Measurements from ENCODE around the gene SLC22A7.

DNA sequence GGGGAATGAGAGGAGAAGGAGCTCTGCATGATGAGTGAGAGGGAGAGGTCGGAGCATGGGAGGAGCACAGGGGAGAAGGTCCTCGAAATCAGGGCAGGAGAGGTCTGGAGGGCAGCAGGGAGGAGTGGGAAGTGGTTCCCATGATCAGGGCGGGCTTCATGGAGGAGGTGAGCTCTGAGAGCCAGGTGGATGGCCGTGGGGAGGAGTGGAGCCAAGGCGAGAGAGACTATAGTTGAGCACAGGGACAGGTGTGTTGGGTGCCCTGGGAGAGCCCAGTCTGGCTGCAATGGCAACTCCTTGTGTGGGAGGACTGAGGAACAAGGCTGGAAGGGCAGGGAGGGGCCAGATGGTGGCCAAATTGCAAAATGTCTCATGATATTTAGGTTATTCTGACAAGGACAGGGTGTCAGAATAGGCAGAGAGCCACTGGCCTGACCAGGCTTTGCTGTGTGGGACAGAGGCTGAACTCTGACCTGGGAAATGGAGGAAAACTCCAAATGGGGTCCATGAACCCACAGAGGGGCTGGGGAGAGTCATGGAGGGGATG lies 33.4 kb upstream of the SLC22A7 start:
- TF ChIP-seq, protein P1, sequence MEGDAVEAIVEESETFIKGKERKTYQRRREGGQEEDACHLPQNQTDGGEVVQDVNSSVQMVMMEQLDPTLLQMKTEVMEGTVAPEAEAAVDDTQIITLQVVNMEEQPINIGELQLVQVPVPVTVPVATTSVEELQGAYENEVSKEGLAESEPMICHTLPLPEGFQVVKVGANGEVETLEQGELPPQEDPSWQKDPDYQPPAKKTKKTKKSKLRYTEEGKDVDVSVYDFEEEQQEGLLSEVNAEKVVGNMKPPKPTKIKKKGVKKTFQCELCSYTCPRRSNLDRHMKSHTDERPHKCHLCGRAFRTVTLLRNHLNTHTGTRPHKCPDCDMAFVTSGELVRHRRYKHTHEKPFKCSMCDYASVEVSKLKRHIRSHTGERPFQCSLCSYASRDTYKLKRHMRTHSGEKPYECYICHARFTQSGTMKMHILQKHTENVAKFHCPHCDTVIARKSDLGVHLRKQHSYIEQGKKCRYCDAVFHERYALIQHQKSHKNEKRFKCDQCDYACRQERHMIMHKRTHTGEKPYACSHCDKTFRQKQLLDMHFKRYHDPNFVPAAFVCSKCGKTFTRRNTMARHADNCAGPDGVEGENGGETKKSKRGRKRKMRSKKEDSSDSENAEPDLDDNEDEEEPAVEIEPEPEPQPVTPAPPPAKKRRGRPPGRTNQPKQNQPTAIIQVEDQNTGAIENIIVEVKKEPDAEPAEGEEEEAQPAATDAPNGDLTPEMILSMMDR (IDR thresholded peaks at IDR 0.05): no peak
- no peak for TF ChIP-seq POLR2AphosphoS5 (IDR thresholded peaks at IDR 0.05)
